Stimulated activated CD4-positive, alpha-beta T cell treated with anti-CD3 and anti-CD28 coated beads, Interleukin-2, amount 100 ng/mL, for 48 hours (primary cell): ENCODE measurements around the gene CD82.

Experiments used
- DNase-seq, 2 donors: peaks; one replicate each; pipeline ENCODE4 v3.0.0-alpha.2; 2020

CD82 gene

GRCh38 chr11:44621784-44622183 is 56.3 kb downstream of the CD82 start:
- DNase-seq = no peak

DNA sequence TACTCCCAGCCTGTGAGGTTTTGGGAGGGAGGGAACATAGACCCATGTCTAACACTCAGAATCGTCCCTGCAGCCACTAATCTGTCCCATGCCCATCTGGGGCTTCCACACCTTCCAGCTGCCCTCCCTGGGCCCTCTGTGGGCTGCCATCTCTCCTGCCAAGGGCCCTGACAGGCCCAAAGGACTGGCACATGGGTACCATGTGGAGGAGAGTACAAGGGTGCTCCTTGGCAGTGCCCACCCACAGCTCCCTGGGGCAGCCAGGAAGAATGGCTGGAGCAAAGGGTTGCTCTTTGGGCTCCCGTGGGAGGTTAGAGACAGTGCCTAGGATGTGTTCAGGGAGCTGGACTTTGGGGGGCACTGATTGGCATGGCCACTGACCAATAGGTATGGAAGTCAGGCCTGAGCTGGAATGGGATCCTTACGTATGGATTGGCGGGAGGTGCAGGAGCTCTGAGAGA is 56.8 kb downstream of the CD82 start:
- DNase-seq = no peak

DNA sequence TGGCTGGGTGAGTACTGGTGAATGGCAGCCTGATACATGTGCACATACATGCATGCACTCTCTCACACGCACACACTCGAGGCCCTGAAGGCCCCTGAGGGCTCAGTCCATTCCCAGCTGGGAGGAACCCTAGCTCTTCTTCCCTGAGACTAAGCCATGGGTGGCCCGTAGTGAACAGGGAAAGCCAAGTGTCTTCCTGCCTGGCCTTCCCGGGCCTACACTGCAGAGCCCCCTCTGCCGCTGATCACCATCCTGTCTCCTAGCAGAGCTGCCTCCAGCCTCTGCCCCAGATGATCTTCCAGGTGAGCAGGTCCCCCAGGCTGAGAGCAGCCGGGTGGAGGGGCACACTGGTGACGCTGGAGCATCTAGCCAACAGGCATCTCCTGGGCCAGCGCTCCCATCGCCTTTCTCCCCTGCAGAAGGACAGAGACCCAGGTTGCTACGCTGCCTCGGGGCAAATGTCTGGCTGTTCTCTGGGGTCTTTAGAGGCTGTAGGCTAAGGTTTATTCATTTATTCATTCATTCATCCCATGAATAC is 57.3 kb downstream of the CD82 start:
- DNase-seq = no peak

DNA sequence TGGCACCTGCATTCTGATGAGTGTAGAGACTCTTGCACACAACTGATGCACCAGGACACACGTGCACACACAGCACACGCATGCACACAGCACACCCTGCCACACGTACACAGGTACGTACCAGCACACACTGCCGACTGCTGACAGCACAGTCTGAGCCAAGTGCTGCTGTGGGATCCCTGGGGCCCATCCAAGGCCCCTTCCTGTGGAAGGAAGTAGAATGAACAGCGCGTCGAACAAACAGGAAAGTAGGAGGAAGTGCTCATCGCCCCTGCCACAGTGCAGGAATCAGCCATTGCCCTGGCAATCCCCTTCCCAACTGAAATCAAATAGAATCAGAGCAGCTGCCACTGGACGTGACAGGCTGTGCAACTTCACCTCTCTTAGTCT is 57.9 kb downstream of the CD82 start:
- no peak for DNase-seq

- no peak for DNase-seq
These were observed 58.4 kb downstream of the CD82 start for GRCh38 chr11:44623731-44624491.

DNA sequence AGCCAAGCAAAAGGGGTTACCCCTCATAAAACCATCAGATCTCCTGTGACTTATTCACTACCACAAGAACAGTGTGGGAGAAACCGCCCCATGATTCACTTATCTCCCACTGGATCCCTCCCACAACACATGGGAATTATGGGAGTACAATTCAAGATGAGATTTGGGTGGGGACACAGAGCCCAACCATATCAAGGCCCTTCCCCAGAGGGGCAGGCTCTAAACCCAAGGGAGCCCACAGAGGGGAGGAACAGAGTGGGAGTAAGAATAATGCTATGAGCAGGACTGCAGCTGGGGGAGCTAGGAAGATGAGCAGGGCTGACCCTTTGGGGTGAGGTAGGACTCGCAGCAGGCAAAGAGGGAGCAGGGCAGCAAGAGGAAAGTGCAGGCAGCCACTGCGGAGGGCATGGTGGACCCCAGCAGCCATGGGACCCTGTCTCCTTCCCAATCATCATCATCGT is 59.3 kb downstream of the CD82 start:
- no peak for DNase-seq

DNA sequence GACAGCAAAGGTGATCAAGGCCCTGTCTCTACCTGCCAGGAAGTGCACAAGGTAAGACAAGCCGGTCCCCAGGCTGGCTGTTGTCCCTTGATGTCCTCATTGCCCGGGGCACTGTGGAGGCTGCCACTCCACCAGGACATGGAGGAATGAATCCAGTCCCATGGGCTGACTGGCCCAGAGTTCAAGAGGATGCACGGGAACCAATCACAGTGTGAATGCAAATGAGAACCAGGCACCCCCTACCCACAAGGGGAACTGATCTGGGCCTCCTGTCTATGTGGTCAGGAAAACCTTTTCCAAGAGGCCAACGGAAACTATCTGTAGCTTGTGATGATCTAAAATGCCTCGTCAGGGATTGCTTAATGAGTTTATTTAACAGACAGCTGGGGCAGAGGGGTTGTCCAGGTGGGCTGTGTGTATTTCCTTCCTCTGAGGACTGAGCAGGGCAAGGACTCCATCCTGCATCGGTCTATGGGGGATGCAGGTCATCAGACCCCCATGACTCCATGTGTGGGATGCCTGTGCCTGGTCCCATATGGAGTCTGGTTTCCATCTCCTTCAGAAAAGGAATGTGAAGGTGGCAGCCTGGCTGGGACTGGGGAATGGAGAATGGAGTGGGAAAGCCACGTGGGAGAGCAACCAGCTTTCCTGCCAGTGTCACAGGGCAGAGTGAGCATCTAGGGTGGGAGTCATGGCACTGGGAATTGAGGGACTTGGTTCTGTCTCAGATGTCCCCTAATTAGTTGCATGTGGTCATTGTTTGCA is 60.5 kb downstream of the CD82 start:
- no peak for DNase-seq

- DNase-seq = no peak
These were observed 61.2 kb downstream of the CD82 start for GRCh38 chr11:44626645-44627044.

DNA sequence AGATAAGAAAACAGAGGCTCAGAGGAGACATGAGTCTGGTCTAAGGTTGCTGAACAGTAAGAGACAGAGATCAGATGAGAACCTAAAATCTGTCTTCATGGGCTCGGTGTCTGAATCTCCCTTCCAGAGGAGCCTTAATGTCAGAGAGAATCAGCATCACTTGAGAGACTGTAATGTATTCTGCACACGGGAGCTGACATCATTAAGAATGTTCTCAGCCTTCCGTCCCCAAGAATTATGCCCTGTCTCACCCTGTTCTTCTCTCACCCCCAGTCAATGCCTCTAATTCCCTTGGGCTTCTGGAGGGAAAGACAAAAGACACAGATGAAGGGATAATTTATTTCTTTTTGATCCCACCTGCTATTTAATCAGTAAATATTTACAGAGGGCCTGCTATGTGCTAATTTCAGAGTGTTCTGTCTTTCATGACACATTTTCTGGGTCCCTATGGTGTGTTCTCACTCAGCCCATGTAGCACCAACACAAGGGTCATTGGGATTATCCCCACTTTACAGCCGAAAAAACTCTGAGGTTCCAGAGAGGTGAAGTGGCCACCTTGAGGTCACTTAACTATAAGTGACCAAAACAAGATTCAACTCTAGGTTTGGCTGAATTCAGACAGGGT is 61.8 kb downstream of the CD82 start:
- no peak for DNase-seq

- no peak for DNase-seq
These were observed 62.7 kb downstream of the CD82 start for GRCh38 chr11:44627911-44628729.

DNA sequence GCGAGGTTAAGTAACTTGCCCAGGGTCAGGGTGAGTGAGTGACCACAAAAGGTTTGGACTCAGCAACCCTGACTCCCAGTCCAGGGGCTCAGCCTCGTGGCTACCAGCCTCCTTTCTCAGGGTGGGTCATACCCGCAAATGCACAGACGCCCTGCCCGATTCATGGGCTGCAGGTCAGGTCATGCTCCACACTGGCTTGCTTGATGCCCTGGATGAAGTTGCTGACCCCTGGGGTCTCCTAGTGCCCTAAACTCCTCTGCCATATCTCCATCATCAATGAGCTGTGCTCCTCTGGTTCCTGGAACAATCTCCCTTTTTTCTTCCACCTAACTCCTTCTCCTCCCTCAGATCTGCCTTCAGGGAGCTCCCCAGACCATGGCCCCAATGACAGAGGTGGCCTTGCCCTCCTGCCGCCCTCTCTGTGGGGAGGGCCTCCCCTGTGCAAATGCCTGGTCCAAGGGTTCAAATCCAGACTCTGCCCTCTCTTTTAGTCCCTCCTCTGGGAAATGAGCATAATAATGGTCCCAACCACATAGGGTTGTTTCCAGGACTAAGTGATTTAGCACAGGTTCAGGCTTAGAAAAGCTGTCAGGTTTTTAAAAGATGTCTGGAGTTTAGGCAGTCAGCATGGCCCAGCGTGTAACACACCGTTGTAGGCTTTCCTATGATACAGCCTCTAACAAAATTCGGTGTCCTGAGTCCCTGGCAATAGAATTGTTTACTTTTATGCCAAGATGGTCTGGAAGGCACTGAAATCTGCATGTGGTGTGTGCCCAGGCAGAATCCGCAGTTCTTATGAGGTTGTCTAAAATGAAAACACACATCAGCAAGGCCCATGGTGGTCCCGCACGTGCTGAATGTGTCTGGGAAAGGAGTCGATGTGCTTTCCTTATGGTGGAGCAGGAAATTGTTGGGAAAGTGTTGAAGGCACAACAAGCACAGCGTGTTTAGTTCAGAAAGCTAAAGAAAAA is 63.6 kb downstream of the CD82 start:
- DNase-seq = no peak

DNA sequence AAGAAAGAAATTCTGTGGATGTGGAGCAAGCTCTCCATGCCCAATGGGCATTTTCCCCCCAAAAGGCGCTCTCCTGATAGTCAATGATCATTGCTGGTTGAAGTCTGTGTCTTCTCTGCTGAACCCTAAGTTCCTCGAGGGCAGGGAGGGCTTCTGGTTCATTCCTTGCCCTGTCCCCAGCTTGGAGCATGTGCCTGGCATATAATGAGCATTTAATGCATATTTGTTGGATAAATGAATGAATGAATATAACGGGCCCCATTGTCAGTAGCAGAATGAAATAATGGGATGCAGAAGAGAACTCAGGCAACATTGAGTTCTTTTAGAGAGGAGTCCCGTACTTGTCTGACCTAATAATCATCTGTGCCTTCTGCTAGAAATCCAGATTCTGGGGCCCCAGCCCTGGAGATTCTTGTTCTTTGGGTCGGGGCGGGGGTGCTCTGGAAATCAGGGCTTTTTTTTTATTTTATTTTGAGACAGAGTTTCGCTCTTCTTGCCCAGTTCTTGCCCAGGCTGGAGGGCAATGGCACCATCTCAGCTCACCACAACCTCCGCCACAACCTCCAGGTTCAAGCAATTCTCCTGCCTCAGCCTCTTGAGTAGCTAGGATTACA is 64.4 kb downstream of the CD82 start:
- DNase-seq = no peak

DNA sequence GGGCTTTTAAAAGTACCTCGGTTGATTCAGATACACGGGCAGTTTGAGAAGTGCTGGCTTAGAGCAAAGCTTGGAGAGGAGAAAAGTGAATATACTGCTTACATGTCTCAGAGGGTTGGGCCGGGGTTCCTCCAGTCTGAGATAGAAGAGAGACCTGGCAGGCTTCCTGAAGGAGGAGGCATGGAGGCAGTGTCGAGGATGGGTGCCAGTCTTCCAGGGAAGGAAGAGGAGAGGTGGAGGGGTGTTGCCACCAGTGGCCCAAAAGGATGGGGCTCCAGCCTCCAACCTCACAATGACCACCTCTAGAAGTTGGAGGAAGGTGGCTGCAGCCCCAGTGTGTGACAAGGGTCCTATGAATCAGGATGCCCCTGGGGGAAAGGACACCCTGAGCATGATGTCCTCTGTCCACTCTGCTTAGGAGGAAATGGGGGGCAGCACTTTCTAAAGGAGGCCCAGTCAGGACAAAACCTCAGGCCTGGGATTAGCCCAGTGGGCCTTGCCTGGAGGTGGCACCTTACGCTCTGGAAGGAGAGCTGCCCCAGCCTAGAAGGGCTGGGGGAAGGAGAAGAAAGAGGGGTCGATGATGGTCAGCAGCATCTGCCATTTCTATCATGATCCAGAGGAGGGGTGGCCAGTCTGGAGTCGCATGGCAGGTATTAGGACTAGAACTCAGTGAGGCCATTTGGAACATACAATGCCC is 65.2 kb downstream of the CD82 start:
- DNase-seq = no peak

DNA sequence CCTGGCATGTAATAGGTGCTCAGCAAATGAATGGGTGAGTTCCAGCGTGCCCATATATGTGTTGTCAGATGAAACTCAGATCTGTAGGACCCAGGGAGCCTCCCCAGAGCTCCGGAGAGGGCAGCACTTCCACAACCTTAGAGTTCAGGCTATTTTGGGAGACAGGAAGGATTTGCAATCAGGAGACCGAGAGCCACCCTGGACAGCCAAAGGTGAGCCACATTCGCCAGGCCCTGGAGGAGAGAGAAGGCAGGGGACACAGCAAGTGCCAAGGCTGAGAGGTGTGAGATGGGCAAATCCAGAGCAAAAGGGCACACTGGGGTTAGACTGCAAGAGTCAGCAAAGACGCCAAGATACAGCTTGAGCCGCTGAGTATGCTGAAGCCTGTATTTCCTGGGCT is 66.4 kb downstream of the CD82 start:
- DNase-seq = no peak

GRCh38 chr11:44632466-44633123 is 67.1 kb downstream of the CD82 start:
- DNase-seq = no peak

DNA sequence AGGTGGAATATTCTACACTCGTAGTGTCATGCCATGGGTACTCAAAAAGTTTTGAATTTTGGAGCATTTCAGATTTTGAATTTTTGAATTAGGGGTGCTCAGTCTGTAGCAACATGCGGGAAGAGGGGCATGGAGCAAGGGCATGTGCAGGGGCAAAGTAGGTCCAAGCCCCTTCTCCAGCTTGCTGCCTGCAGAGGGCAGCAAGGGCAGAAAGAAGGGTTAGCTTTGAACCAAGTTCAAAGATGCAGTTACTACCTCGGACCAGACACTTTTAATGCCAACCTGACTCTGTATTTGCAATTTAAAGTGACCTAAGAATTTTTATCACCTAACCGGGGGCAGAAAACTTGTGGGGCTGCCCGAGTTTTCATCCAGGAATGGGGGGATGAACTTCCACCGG is 68.2 kb downstream of the CD82 start:
- DNase-seq = no peak

DNA sequence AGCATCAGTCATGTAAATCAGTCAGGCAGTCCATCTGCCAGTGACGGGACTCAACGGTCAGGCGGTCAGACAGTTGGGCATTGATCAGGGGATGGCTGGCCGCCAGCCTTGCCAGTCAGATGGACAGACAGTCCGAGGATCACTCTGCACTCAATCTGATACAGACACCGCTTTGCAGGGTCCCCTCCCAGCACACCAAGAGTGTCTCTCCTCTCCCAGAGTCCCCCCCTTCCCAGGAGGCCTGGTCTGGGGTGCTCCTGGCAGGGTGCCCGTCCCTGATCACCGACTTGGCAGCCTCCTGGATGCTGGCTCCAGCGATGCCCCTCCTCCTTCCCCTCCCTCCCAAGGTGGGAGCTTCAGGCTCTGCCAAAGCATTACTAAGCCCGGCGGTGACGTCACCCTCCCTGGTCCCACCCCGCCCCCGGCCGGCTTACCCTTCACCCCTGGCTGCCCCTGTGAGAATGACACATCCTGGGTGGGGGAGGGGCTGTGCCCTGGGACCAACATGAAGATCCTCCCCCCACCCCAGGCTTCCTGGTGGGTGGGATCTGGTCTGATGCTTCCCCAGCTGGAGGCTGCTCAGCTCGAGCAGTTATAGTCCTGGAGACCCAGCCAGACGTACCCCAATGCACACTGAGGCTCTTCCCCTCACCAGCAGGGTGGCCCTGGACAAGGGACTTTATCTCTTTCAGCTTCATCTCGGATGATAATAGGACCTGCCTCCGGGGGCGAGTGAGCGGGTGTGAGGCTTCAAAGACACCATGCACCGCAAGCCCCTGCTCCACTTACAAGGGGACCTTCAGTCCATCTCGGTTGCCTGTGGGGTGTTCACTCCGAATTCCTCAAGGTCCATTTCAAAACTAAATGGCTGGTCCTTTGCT is 69.2 kb downstream of the CD82 start:
- no peak for DNase-seq

DNA sequence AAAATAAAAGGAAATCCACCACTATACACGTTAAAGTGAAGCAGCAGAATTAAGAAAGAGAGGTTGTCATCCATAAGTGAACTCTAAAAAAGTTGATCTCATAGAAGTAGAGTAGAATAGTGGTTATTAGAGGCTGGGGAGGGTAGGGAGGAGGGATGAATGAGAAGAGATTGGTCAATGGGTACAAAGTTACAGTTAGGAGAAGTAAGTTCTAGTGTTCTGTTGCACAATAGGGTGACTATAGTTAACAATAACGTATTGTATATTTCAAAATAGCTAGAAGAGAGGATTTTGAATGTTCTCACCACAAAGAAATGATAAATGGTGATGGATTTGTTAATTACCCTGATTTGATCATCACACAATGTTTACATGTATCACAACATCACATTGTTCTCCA is 72.0 kb downstream of the CD82 start:
- DNase-seq = no peak

DNA sequence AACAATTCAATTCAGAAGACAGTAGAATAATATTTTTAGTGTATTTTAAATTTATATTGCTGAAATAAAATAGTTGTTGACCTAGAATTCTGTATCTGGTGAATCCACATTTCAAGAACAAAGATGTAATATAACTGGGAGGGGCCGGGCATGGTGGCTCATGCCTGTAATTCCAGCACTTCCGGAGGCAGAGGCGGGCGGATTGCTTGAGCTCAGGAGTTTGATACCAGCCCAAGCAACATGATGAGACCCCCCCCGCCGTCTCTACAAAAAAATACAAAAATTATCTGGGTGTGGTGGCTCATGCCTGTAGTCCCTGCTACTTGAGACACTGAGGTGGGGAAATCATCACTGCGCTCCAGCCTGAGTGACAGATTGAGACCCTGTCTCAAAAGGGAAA is 72.6 kb downstream of the CD82 start:
- no peak for DNase-seq
